ENCODE data around the gene INPP5A.
"Not testable (repeated sequence)": the region's sequence is repeated elsewhere in the genome, so short reads cannot be mapped to it uniquely, and the experiment has no call there.

Gene INPP5A

DNA sequence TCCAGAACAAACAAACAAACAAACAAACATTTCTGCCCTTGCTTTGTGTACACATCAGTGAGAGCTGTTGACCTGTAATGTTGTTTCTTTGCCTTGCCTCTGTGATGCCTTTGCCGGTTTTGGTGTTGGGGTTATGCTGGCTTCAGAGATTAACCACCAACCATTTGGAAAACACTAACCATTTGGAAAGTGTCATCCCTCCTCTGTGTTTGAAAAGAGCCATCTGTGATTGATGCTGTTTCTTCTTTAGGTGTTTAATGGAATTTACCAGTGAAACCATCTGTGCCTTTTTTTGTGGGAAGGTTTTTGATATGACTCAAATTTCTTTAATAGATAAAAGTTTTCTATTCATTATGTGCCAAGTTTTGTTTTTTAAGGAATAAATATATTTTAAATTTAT, 46.5 kb downstream of the INPP5A start:
- no peak for DNase-seq

DNA sequence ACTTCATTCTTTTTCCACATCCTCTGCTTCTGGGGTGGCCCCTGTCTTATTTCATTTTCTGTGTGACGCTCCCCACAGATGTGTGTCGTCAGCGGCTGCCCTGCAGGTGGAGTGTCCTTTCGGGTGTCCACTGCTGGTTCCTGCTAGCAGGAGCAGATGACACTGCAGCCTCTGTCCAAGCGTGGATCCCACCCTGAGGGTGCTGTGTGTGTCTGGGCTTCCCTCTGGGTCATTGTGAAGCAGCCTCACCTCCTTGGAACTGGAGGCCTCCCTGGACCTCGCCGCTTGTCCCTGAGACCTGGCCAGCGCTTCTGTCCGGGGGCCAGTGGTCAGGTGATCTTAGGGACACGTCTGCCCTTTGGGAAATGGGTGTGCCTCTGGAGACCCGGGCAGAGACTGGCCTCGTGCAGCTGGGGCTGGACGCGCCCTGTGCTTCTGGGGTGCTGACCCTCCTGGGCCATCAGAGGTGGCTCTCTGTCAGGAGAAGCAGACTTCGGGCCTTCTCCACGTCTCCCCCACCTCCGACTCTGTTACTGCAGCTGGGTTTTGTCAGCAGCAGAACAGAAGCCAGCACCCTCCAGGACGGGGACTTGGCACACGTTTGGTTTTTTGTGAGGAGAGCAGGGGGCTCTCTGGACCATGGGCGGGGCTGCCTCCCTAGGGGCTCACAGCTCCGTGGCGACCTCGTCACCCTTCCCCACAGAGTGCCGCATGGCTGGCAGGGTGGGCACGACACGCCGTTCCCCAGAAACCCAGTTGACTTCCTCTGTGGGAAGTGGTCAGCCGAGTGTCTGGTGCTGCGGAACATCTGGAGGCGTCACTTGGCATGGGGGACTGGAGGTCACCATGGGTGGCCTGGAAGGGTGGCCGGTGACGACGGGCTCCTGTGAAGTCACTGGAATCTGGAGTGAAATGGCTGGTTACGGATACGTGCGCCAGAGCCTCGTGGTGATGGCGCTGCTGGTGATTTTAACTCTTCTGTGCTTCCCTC, 48.4 kb downstream of the INPP5A start:
- no peak for DNase-seq

- DNase-seq: no peak
These were observed 49.2 kb downstream of the INPP5A start for GRCh38 chr10:132586739-132587138.

DNA sequence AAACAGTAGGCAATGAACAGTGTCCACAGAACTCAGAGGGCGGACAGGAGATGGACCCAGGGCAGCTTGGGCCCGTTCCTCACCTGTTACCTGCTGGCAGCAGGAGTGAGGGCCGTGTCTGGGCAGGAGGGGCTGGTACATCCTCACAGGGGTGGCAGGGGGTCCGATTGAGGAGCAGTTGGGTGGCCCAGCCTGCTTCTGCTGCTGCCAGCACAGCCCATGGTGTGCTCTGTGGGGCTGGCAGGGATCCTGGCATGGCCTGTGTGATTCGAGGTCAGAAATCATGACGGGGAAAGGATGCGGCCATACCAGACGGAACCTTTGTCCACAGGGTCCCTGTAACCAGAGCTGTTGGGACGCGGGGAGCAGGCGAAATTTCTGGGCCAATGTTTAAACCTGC, 49.6 kb downstream of the INPP5A start:
- DNase-seq: no peak

DNA sequence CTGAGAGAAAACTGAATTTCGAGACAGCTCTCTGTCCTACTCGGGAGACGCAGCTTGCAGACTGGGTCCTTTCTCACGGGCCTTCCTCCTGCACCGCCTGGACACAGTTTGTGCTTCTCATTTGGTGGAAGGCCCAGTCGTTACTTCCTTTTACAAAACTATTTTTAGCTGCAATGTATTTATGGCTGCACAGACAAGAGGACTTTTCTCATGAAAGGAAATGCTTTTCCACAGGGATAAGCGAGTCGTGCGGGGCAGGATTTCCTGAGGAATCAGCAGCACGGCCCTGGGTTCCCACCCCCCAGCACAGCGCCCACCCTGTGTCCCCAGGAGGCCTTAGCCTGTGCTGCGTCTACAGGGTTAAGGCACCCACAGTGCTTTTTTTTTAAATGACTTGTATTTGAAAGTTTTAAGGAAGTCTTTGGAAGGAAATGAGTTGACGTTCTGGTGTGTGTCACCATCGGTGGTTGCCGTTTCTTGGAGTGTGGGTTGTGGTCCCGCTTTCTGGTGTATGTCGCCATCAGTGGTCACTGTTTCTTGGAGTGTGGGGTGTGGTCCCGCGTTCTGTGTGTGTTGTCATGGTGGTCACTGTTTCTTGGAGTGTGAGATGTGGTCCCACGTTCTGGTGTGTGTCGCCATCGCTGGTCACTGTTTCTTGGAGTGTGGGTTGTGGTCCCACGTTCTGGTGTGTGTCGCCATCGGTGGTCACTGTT, 50.9 kb downstream of the INPP5A start:
- DNase-seq: no peak

DNA sequence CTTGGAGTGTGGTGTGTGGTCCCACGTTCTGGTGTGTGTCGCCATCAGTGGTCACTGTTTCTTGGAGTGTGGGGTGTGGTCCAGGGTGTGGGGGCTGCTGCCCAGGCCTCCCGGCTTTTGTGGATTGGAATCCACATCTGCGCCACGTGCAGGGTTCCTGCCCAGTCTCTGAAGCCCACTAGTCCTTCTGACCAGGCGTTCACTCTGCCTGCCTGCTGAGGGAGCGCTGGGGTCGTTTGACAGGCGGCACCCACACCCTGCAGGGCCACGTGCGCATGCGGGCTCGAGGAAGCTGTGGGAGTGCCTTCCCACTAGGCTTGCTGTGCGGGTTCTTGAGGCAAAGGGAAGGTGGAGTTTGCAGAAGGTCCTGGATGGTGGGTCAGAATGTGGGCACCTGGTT, 51.4 kb downstream of the INPP5A start:
- DNase-seq: no peak

DNA sequence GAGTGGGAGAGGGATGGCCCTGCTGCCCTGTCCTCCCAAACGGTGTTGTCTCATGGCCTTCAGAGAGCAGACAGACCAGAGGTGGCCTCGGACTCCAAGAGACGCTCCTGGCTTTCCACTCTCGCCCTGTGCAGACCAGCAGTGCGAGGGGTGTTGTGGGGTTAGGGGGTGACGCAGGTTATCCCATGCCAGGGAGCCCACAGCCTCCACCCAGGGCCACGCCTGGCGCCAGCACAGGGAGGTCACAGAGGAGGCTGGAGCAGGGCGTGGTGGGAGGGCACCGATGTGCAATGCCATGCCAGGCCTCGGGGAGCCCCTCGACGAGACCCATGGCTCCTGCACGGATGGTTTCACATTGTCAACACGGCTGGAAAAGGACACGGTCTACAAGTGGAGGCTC, 52.1 kb downstream of the INPP5A start:
- DNase-seq: no peak

DNA sequence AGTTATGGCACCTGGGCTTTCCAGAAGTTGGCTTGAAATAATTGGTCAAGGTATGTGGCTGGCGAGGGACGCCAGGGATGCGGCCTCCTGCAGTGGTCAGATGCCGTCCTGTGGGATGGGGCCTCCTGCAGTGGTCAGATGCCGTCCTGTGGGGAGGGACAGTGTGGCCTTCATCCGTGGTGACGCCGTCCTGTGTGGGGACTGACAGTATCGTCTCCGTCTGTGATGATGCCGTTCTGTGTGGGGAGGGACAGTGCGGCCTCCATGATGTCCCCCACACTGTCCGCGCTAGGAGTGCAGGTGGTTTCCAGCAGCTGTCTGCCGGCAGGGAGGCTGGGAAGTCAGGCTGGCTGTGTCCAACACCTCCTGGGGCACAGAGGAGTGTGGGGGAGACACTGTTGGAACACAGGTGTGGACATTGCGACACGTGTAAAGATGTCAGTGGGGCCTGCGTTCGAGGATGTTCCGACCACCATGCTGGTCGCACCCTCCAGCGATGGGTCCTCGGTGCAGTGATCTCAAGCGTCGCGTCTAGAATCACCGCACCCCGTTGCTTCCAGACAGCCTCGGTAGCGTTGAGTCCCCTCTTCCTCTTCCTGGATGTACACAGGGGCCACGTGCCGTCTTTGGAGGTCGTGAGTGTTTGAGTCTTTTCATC, 52.6 kb downstream of the INPP5A start:
- no peak for DNase-seq

DNA sequence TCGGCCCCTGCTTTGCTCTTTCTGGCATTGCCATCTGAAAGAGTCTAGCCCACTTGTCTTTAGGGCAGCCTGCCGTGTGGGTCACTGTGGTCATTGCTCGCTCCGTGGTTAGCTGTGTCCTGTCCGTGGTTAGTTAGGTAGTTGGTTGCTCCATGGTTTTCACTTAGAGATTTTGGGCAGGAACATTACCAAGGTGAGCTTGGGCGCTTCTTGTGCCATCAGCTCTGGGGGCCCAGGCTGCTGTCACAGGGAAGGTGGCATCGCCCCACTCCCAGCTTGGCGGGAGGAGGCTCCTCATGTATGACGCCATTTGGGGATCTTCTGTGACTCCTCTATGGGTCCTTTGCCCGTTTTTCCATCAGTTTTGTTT, 53.1 kb downstream of the INPP5A start:
- no peak for DNase-seq

- no peak for DNase-seq
These were observed 53.8 kb downstream of the INPP5A start for GRCh38 chr10:132591166-132591971.

DNA sequence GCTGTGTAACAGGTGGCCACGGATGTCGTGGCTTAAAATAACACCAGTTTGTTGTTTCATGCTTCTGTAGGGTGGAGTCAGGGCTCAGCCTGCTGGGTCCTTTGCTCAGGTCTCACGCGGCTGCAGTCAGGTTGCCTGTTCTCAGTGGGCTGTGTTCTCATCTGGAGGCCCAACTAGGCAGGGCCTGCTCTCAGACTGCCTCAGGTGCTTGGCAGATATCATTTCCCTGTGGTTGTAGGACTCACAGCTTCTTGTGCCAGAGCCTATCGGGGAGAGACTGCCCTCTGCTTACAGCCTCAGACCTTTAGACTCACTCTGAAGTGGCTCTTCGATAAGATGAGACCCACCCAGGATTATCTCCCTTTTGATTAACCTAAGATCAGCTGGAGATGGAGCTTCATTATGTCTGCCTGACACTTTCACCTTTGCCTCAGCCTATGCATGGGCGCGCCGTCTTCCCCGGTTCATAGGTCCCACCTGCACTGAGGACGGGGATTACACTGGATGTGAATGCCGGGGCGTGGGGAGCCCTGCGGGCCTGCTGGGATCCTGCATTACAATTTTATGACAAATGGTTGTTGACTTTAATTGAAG, 55.3 kb downstream of the INPP5A start:
- no peak for DNase-seq

- DNase-seq: no peak
These were observed 55.8 kb downstream of the INPP5A start for GRCh38 chr10:132593389-132593788.

- DNase-seq: no peak
These were observed 56.6 kb downstream of the INPP5A start for GRCh38 chr10:132593900-132594876.

GRCh38 chr10:132595021-132595420, 57.4 kb downstream of the INPP5A start:
- no peak for DNase-seq

GRCh38 chr10:132595854-132596253, 58.3 kb downstream of the INPP5A start:
- no peak for DNase-seq

- DNase-seq: no peak
These were observed 59.2 kb downstream of the INPP5A start for GRCh38 chr10:132596742-132597279.

DNA sequence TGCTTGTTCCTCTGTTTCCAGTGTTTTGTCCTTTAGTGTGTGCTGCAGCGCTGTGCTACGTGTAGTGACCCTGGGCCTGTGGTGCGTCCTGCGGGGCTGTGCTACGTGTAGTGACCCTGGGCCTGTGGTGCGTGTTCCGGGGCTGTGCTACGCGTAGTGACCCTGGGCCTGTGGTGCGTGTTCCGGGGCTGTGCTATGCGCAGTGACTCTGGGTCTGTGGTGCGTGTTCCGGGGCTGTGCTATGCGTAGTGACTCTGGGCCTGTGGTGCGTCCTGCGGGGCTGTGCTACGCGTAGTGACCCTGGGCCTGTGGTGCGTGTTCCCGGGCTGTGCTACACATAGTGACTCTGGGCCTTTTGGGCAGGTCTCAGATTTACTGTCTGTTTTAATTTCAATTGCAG, 60.1 kb downstream of the INPP5A start:
- no peak for DNase-seq

DNA sequence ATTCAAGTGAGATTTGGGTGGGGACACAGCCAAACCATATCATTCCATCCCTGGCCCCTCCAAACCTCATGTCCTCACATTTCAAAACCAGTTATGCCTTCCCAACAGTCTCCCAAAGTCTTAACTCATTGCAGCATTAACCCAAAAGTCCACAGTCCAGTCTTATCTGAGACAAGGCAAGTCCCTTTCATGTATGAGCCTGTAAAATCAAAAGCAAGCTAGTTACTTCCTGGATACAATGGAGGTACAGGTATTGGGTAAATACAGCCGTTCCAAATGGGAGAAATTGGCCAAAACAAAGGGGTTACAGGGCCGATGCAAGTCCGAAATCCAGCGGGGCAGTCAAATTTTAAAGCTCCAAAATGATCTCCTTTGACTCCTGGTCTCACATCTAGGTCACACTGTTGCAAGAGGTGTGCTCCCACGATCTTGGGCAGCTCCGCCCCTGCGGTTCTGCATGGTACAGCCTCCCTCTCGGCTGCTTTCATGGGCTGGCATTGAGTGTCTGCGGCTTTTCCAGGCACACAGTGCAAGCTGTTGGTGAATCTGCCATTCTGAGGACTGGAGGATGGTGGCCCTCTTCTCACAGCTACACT, 61.5 kb downstream of the INPP5A start:
- DNase-seq: not testable (repeated sequence)

DNA sequence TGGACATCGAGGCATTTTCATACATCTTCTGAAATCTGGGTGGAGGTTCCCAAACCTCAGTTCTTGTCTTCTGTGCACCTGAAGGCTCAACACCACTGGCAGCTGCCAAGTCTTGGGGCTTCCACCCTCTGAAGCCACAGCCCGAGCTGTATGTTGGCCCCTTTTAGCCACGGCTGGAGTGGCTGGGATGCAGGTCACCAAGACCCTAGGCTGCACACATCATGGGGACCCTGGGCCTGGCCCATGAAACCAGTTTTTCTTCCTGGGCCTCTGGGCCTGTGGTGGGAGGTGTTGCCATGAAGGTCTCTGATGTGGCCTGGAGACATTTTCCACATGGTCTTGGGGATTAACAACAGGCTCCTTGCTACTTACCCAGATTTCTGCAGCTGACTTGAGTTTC, 62.1 kb downstream of the INPP5A start:
- DNase-seq: no peak

DNA sequence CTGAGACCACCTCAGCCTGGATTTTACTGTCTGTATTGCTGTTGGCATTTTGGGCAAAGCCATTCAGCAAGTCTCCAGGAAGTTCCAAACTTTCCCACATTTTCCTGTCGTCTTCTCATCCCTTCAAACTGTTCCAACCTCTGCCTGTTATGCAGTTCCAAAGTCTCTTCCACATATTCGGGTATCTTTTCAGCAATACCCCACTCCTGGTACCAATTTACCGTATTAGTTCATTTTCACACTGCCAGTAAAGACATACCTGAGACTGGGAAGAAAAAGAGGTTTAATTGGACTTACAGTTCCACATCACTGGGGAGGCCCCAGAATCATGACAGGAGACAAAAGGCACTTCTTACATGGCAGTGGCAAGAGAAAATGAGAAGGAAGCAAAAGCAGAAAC, 62.8 kb downstream of the INPP5A start:
- no peak for DNase-seq
